ENCODE data around the gene TOP3B. TPM values are rescaled to one million over a fixed set of nuclear protein-coding genes. Genes with fewer than 3 reads are reported as not detected.

Gene TOP3B
- total RNA-seq, 4 donors from 2014 or later, result 8.2 to 15.7 (median 14.2) TPM

- TF ChIP-seq CTCF (IDR thresholded peaks at IDR 0.05 in 4 of 5, conservative IDR thresholded peaks at IDR 0.05 in 1 of 5) (no peak), POLR2A (IDR thresholded peaks at IDR 0.05) (no peak)
- no peaks in the 10 kb centered on the region for H3K27me3 ChIP-seq
- intact Hi-C loops (cut with DNase I; ENCODE audit: low total_unique reads), result no loop called here
- H3K9me3 ChIP-seq, result no peaks in the 10 kb centered on the region
- H3K4me3 ChIP-seq, result no peak overlapping the region
- no peak for ATAC-seq
- in situ Hi-C loops (cut with MboI; ENCODE audit: low sequenced_read_pairs in 4 of 4), result no loop called here
- H3K27ac ChIP-seq, result no peak overlapping the region
- H3K4me1 ChIP-seq, result no peaks in the 10 kb centered on the region
- no peak for DNase-seq
- no peaks in the 10 kb centered on the region for H3K36me3 ChIP-seq
Observed at GRCh38 chr22:22019659-22020424, 37.3 kb upstream of the TOP3B start.

GRCh38 chr22:22018825-22019658, 36.5 kb upstream of the TOP3B start:
- no peaks in the 10 kb centered on the region for H3K36me3 ChIP-seq
- no peak for ATAC-seq
- in situ Hi-C loops (cut with MboI; ENCODE audit: low sequenced_read_pairs in 4 of 4) (no loop called here), intact Hi-C loops (cut with DNase I; ENCODE audit: low total_unique reads) (no loop called here)
- DNase-seq, result no peak
- TF ChIP-seq CTCF (IDR thresholded peaks at IDR 0.05 in 4 of 5, conservative IDR thresholded peaks at IDR 0.05 in 1 of 5) (no peak), POLR2A (IDR thresholded peaks at IDR 0.05) (no peak)
- no peak overlapping the region for H3K27ac ChIP-seq
- H3K9me3 ChIP-seq, result no peaks in the 10 kb centered on the region
- H3K4me3 ChIP-seq, result no peak overlapping the region
- no peaks in the 10 kb centered on the region for H3K27me3 ChIP-seq
- no peaks in the 10 kb centered on the region for H3K4me1 ChIP-seq

GRCh38 chr22:22015631-22016030, 33.0 kb upstream of the TOP3B start:
- no peak for TF ChIP-seq CTCF (IDR thresholded peaks at IDR 0.05 in 4 of 5, conservative IDR thresholded peaks at IDR 0.05 in 1 of 5)
- no peak for TF ChIP-seq POLR2A (IDR thresholded peaks at IDR 0.05)
- peaks cover 0 to 6% (median 0%) of the 10 kb centered on the region in 3 donors for H3K27me3 ChIP-seq
- H3K9me3 ChIP-seq, result no peaks in the 10 kb centered on the region
- no peaks in the 10 kb centered on the region for H3K4me1 ChIP-seq
- no peaks in the 10 kb centered on the region for H3K36me3 ChIP-seq
- no peak overlapping the region for H3K27ac ChIP-seq
- intact Hi-C loops (cut with DNase I; ENCODE audit: low total_unique reads) (no loop called here), in situ Hi-C loops (cut with MboI; ENCODE audit: low sequenced_read_pairs in 4 of 4) (no loop called here)
- no peak for ATAC-seq
- DNase-seq, result no peak
- H3K4me3 ChIP-seq, result no peak overlapping the region

GRCh38 chr22:22014285-22014659, 31.7 kb upstream of the TOP3B start:
- intact Hi-C loops (cut with DNase I; ENCODE audit: low total_unique reads), result no loop called here
- no peak for DNase-seq
- in situ Hi-C loops (cut with MboI; ENCODE audit: low sequenced_read_pairs in 4 of 4), result no loop called here
- Histone ChIP-seq H3K27ac (no peak overlapping the region), H3K9me3 (no peaks in the 10 kb centered on the region), H3K4me1 (no peaks in the 10 kb centered on the region), H3K4me3 (no peak overlapping the region), H3K36me3 (no peaks in the 10 kb centered on the region), H3K27me3 (peaks cover 0 to 6% (median 0%) of the 10 kb centered on the region in 3 donors)
- no peak for ATAC-seq
- TF ChIP-seq CTCF (IDR thresholded peaks at IDR 0.05 in 4 of 5, conservative IDR thresholded peaks at IDR 0.05 in 1 of 5) (no peak), POLR2A (IDR thresholded peaks at IDR 0.05) (no peak)

Measured in gastrocnemius medialis (tissue), 4 donors.